WTC11 (cell line): Measurements from ENCODE around the gene BCAP29. TPM values are rescaled to one million over a fixed set of nuclear protein-coding genes. Genes with fewer than 3 reads are reported as not detected.

ENCODE experiments used
- ATAC-seq: fragments of 200-7000 bp; cut with Tn5 transposase; 2 replicates; pipeline ENCODE4 v1.10.0; 2021; ENCODE audit warnings: mild to moderate bottlenecking, moderate library complexity
- CTCF ChIA-PET: fragments of 300-600 bp; sonication (Branson Sonifier 250); formaldehyde crosslinking; loops from one replicate; lab custom pipeline; 2021; ENCODE audit warnings: antibody characterized with exemption; lab: Charles Lee
- POLR2A ChIA-PET: fragments of 350-600 bp; sonication (Branson Sonifier 250); formaldehyde crosslinking; loops from one replicate; lab custom pipeline; 2021; ENCODE audit warnings: antibody characterized with exemption; lab: Charles Lee
- DNase-seq: peaks from one replicate; pipeline ENCODE4 v3.0.0; 2021; ENCODE audit warnings: low spot score
- H3K27ac Mint-ChIP-seq: 2 replicates; pipeline ENCODE4 v1.8.0; 2021; ENCODE audit warnings: mixed read lengths
- H3K27me3 Mint-ChIP-seq: 2 replicates; pipeline ENCODE4 v1.8.0; 2021; ENCODE audit warnings: low read depth, mild to moderate bottlenecking, moderate library complexity, mixed read lengths
- H3K36me3 Mint-ChIP-seq: 2 replicates; pipeline ENCODE4 v1.8.0; 2021; ENCODE audit warnings: mixed read lengths
- H3K4me1 Mint-ChIP-seq: 2 replicates; pipeline ENCODE4 v1.8.0; 2022; ENCODE audit warnings: mixed read lengths
- H3K4me3 Mint-ChIP-seq: 2 replicates; pipeline ENCODE4 v1.8.0; 2021; ENCODE audit warnings: mild to moderate bottlenecking, moderate library complexity, mixed read lengths
- H3K9me3 Mint-ChIP-seq: 2 replicates; pipeline ENCODE4 v1.8.0; 2021; ENCODE audit warnings: mixed read lengths
- AFF4 ChIP-seq: sonication (generic); formaldehyde crosslinking; IDR thresholded peaks from 2 replicates; pipeline ENCODE4 v1.8.1; 2023; ENCODE audit warnings: mild to moderate bottlenecking, missing genetic modification reagents, borderline replicate concordance
- AR ChIP-seq: fragments of 250-450 bp; sonication (Bioruptor Pico); IDR thresholded peaks from 2 replicates; pipeline ENCODE4 v1.9.0; 2021; ENCODE audit warnings: mild to moderate bottlenecking
- ATF3 ChIP-seq: sonication (generic); formaldehyde crosslinking; conservative IDR thresholded peaks from 2 replicates; pipeline ENCODE4 v1.8.1; 2022; ENCODE audit warnings: mild to moderate bottlenecking, missing genetic modification reagents
- CBFB ChIP-seq: sonication (generic); formaldehyde crosslinking; IDR thresholded peaks from 2 replicates; pipeline ENCODE4 v1.8.1; 2022; ENCODE audit warnings: mild to moderate bottlenecking, low read depth, missing genetic modification reagents
- E2F4 ChIP-seq: sonication (generic); formaldehyde crosslinking; IDR thresholded peaks from 2 replicates; pipeline ENCODE4 v1.8.1; 2022; ENCODE audit warnings: low read depth, mild to moderate bottlenecking, moderate library complexity, missing genetic modification reagents, borderline replicate concordance
- E2F5 ChIP-seq: sonication (generic); formaldehyde crosslinking; IDR thresholded peaks from 2 replicates; pipeline ENCODE4 v1.8.1; 2022; ENCODE audit warnings: mild to moderate bottlenecking, moderate library complexity, missing genetic modification reagents
- ETV6 ChIP-seq: sonication (generic); formaldehyde crosslinking; IDR thresholded peaks from 2 replicates; pipeline ENCODE4 v1.8.1; 2022; ENCODE audit warnings: mild to moderate bottlenecking, missing genetic modification reagents
- FOXP1 ChIP-seq: sonication (generic); formaldehyde crosslinking; IDR thresholded peaks from 2 replicates; pipeline ENCODE4 v1.8.0; 2022; ENCODE audit warnings: missing genetic modification reagents, mild to moderate bottlenecking, moderate library complexity, borderline replicate concordance
- IRF2 ChIP-seq: sonication (generic); formaldehyde crosslinking; IDR thresholded peaks from 2 replicates; pipeline ENCODE4 v1.8.0; 2022; ENCODE audit warnings: low read depth, missing genetic modification reagents, borderline replicate concordance
- JAZF1 ChIP-seq: fragments of 250-450 bp; sonication (Bioruptor Pico); IDR thresholded peaks from 2 replicates; pipeline ENCODE4 v1.9.0; 2021; ENCODE audit warnings: moderate library complexity, mild to moderate bottlenecking, inconsistent platforms
- KAT7 ChIP-seq: sonication (generic); formaldehyde crosslinking; IDR thresholded peaks from 2 replicates; pipeline ENCODE4 v1.8.1; 2023; ENCODE audit warnings: missing genetic modification reagents, mild to moderate bottlenecking, borderline replicate concordance
- NFATC4 ChIP-seq: fragments of 250-450 bp; sonication (Bioruptor Pico); IDR thresholded peaks from 2 replicates; pipeline ENCODE4 v1.9.0; 2021; ENCODE audit warnings: mild to moderate bottlenecking
- PREB ChIP-seq: sonication (generic); formaldehyde crosslinking; IDR thresholded peaks from 2 replicates; pipeline ENCODE4 v1.8.1; 2022; ENCODE audit warnings: mild to moderate bottlenecking, missing genetic modification reagents, moderate library complexity, borderline replicate concordance
- SMAD3 ChIP-seq: sonication (generic); formaldehyde crosslinking; IDR thresholded peaks from 2 replicates; pipeline ENCODE4 v1.8.0; 2022; ENCODE audit warnings: missing genetic modification reagents, mild to moderate bottlenecking, borderline replicate concordance
- ZBTB21 ChIP-seq: sonication (generic); formaldehyde crosslinking; IDR thresholded peaks from 2 replicates; pipeline ENCODE4 v1.8.1; 2023; ENCODE audit warnings: mild to moderate bottlenecking, missing genetic modification reagents, borderline replicate concordance
- ZBTB43 ChIP-seq: sonication (generic); formaldehyde crosslinking; IDR thresholded peaks from 2 replicates; pipeline ENCODE4 v1.8.1; 2023; ENCODE audit warnings: mild to moderate bottlenecking, missing genetic modification reagents
- ZNF263 ChIP-seq: sonication (generic); formaldehyde crosslinking; IDR thresholded peaks from 2 replicates; pipeline ENCODE4 v1.8.1; 2022; ENCODE audit warnings: low read depth, mild to moderate bottlenecking, moderate library complexity, missing genetic modification reagents
- ZNF317 ChIP-seq: sonication (generic); formaldehyde crosslinking; IDR thresholded peaks from 2 replicates; pipeline ENCODE4 v1.8.1; 2023; ENCODE audit warnings: low read depth, mild to moderate bottlenecking, moderate library complexity, missing genetic modification reagents, borderline replicate concordance
- ZNF396 ChIP-seq: fragments of 250-450 bp; sonication (Bioruptor Pico); IDR thresholded peaks from 2 replicates; pipeline ENCODE4 v1.8.0; 2021; ENCODE audit warnings: mild to moderate bottlenecking, moderate library complexity, borderline replicate concordance
- total RNA-seq: library from RNA; stranded (reverse); gene quantifications from 3 replicates; pipeline ENCODE4 v1.2.3, GENCODE V29; 2021

Gene BCAP29
- total RNA-seq, 1 experiment from 2014 or later: 14.5 TPM

GRCh38 chr7:107666790-107667189 is 86.7 kb downstream of the BCAP29 start:
- CTCF ChIA-PET: no interaction called here
- no peak for DNase-seq
- no peaks in the 10 kb centered on the region for H3K36me3 Mint-ChIP-seq
- TF ChIP-seq AFF4 (no peak), FOXP1 (CRISPR knock-in tag) (no peak), NFATC4 (CRISPR knock-in tag) (no peak), JAZF1 (no peak), CBFB (no peak), ZNF317 (CRISPR knock-in tag) (no peak), ZNF396 (CRISPR knock-in tag) (no peak), E2F5 (CRISPR knock-in tag) (no peak), ATF3 (CRISPR knock-in tag) (no peak), KAT7 (CRISPR knock-in tag) (no peak), E2F4 (CRISPR knock-in tag) (no peak), PREB (CRISPR knock-in tag) (no peak), ZBTB21 (CRISPR knock-in tag) (no peak), IRF2 (CRISPR knock-in tag) (no peak), ZNF263 (CRISPR knock-in tag) (no peak), SMAD3 (CRISPR knock-in tag) (no peak), ZBTB43 (CRISPR knock-in tag) (no peak), AR (CRISPR knock-in tag) (no peak), ETV6 (CRISPR knock-in tag) (no peak)
- TF ChIP-seq, all 79 proteins: peak for 0
- Mint-ChIP-seq H3K4me1 (0 out of 2 replicates have a peak, but pooled peaks cover 7% of the 10 kb centered on the region), H3K27ac (no peak overlapping the region), H3K4me3 (no peak overlapping the region), H3K27me3 (peaks cover 36% of the 10 kb centered on the region), H3K9me3 (no peaks in the 10 kb centered on the region)
- POLR2A ChIA-PET: no interaction called here
- no peak for ATAC-seq
